Activated CD4-positive, alpha-beta T cell treated with anti-CD3 and anti-CD28 coated beads, Interleukin-2, amount 50 U/mL, for 4 hours (primary cell): ENCODE measurements around the gene SLC15A4.

Source experiments
- DNase-seq, 2 experiments: peaks; one replicate each; pipeline ENCODE4 v3.0.0-alpha.2; 2020

SLC15A4 gene

GRCh38 chr12:128743916-128744315 is 79.8 kb downstream of the SLC15A4 start:
- DNase-seq = no peak
